Fibroblast of lung (primary cell): Measurements from ENCODE around the gene BYSL.

Experiments
- EZH2 ChIP-seq: IDR thresholded peaks from 2 replicates; pipeline ENCODE4 v1.5.1; 2012; ENCODE audit warnings: low read length, control low read depth, mild to moderate bottlenecking; ENCODE audit errors: missing control alignments
- TF ChIP-seq, protein P1 (sequence below), 2 donors: IDR thresholded peaks in 1 of 2; conservative IDR thresholded peaks in 1 of 2; 1 replicate in 1 of 2; 2 replicates in 1 of 2; pipeline ENCODE4 v1.5.1; 2011 to 2012; ENCODE audit warnings: low read length in 2 of 2, control low read depth in 1 of 2, inconsistent platforms in 1 of 2, low read depth in 1 of 2, mild to moderate bottlenecking in 1 of 2

DNA sequence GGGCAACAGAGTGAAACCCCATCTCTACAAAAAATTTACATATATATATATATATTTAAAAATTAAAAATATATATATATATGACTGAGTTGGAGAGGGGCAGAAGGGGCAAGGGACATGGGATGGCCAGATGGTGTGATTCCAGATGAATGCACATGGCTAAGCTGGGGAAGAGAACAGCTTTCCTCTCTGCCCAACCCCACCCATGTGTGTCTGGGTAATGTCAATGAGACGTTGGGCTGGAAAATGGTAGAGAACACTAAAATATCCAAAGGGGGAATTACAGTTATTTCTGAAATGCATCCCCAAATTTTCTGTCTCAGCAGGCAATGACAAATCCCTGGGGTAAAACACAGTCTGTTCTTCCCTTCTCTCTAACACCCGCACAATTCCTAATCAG lies 51.5 kb downstream of the BYSL start:
- TF ChIP-seq, protein P1, sequence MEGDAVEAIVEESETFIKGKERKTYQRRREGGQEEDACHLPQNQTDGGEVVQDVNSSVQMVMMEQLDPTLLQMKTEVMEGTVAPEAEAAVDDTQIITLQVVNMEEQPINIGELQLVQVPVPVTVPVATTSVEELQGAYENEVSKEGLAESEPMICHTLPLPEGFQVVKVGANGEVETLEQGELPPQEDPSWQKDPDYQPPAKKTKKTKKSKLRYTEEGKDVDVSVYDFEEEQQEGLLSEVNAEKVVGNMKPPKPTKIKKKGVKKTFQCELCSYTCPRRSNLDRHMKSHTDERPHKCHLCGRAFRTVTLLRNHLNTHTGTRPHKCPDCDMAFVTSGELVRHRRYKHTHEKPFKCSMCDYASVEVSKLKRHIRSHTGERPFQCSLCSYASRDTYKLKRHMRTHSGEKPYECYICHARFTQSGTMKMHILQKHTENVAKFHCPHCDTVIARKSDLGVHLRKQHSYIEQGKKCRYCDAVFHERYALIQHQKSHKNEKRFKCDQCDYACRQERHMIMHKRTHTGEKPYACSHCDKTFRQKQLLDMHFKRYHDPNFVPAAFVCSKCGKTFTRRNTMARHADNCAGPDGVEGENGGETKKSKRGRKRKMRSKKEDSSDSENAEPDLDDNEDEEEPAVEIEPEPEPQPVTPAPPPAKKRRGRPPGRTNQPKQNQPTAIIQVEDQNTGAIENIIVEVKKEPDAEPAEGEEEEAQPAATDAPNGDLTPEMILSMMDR (conservative IDR thresholded peaks at IDR 0.05 in 1 of 2, IDR thresholded peaks at IDR 0.05 in 1 of 2; ENCODE audit: low read depth in 1 of 2, low read length in 2 of 2) = no peak
- no peak for TF ChIP-seq EZH2
